Endodermal cell (in vitro differentiated cells): ENCODE measurements around the gene MEX3D. TPM values are rescaled to one million over a fixed set of nuclear protein-coding genes. Genes with fewer than 3 reads are reported as not detected.

Source experiments
- DNase-seq: peaks from one replicate; pipeline ENCODE4 v3.0.0-alpha.2; 2017
- H3K27ac ChIP-seq: 2 replicates; pipeline ENCODE4 v1.5.1; 2013; ENCODE audit warnings: mild to moderate bottlenecking, low read depth, low read length, moderate library complexity
- H3K27me3 ChIP-seq: 2 replicates; pipeline ENCODE4 v1.6.1; 2013; ENCODE audit warnings: mild to moderate bottlenecking, low read length, moderate library complexity; ENCODE audit not compliant: insufficient read depth, control insufficient read depth, poor library complexity, severe bottlenecking
- H3K36me3 ChIP-seq: 2 replicates; pipeline ENCODE4 v1.7.0; 2013; ENCODE audit warnings: mild to moderate bottlenecking, low read length, moderate library complexity; ENCODE audit not compliant: control insufficient read depth, insufficient read depth
- H3K4me1 ChIP-seq: one replicate; pipeline ENCODE4 v1.7.0; 2013; ENCODE audit warnings: low read length; ENCODE audit not compliant: control insufficient read depth, insufficient read depth
- H3K4me3 ChIP-seq: 2 replicates; pipeline ENCODE4 v1.5.1; 2013; ENCODE audit warnings: mild to moderate bottlenecking, low read length, moderate library complexity
- H3K9ac ChIP-seq: 2 replicates; pipeline ENCODE4 v1.6.1; 2013; ENCODE audit warnings: mild to moderate bottlenecking, low read length, moderate library complexity; ENCODE audit not compliant: poor library complexity, severe bottlenecking; ENCODE audit errors: extremely low read depth
- H3K9me3 ChIP-seq: 2 replicates; pipeline ENCODE4 v1.6.1; 2013; ENCODE audit warnings: mild to moderate bottlenecking, low read length, moderate library complexity; ENCODE audit not compliant: control insufficient read depth
- H3K27ac Mint-ChIP-seq: 2 replicates; pipeline ENCODE4 v1.8.0; 2020; ENCODE audit warnings: mixed read lengths
- H3K27me3 Mint-ChIP-seq: 2 replicates; pipeline ENCODE4 v1.8.0; 2021; ENCODE audit warnings: mild to moderate bottlenecking, mixed read lengths; ENCODE audit not compliant: insufficient read depth
- H3K36me3 Mint-ChIP-seq: 2 replicates; pipeline ENCODE4 v1.8.0; 2020; ENCODE audit warnings: low read depth, mixed read lengths
- H3K4me1 Mint-ChIP-seq: 2 replicates; pipeline ENCODE4 v1.8.0; 2020; ENCODE audit warnings: mixed read lengths
- H3K4me3 Mint-ChIP-seq: 2 replicates; pipeline ENCODE4 v1.8.0; 2020; ENCODE audit warnings: mild to moderate bottlenecking, moderate library complexity, mixed read lengths
- H3K9me3 Mint-ChIP-seq: 2 replicates; pipeline ENCODE4 v1.8.0; 2020; ENCODE audit warnings: mild to moderate bottlenecking, mixed read lengths
- WGBS, 2 experiments: methylation state at CpG; one replicate each; pipeline versions ENCODE4 v1.1.5 to v1.1.7; 2013; ENCODE audit warnings: missing lambda C conversion rate in 2 of 2, mixed read lengths in 1 of 2; ENCODE audit not compliant: insufficient coverage in 1 of 2, insufficient read length in 1 of 2; 5-methylcytosine and 5-hydroxymethylcytosine counted together
- total RNA-seq, 2 donors: library from RNA; stranded (reverse); fragmentation: NEBNext Ultra II Directional in 1 of 2; extraction: Animal tissue kit (Norgen Biotek cat#: 25700) in 1 of 2; gene quantifications; 2 replicates in 1 of 2; 3 replicates in 1 of 2; pipeline ENCODE4 v1.2.1, GENCODE V29; 2021
- TF ChIP-seq, protein P1 (sequence below): fragments of 200-600 bp; sonication (generic); conservative IDR thresholded peaks from 2 replicates; pipeline ENCODE4 v1.5.0; 2021; ENCODE audit warnings: antibody characterized with exemption, mild to moderate bottlenecking

Gene MEX3D
- total RNA-seq, 2 donors from 2014 or later = 94.1 to 103 TPM

- Histone ChIP-seq H3K9ac (peak overlapping the region; percentile 100), H3K4me3 (peak overlapping the region; percentile 96), H3K36me3 (peaks cover 14% of the 10 kb centered on the region), H3K9me3 (no peaks in the 10 kb centered on the region), H3K27ac (peak overlapping the region; percentile 100), H3K27me3 (no peaks in the 10 kb centered on the region), H3K4me1 (no peaks in the 10 kb centered on the region)
- TF ChIP-seq, protein P1, sequence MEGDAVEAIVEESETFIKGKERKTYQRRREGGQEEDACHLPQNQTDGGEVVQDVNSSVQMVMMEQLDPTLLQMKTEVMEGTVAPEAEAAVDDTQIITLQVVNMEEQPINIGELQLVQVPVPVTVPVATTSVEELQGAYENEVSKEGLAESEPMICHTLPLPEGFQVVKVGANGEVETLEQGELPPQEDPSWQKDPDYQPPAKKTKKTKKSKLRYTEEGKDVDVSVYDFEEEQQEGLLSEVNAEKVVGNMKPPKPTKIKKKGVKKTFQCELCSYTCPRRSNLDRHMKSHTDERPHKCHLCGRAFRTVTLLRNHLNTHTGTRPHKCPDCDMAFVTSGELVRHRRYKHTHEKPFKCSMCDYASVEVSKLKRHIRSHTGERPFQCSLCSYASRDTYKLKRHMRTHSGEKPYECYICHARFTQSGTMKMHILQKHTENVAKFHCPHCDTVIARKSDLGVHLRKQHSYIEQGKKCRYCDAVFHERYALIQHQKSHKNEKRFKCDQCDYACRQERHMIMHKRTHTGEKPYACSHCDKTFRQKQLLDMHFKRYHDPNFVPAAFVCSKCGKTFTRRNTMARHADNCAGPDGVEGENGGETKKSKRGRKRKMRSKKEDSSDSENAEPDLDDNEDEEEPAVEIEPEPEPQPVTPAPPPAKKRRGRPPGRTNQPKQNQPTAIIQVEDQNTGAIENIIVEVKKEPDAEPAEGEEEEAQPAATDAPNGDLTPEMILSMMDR = no peak
- Mint-ChIP-seq H3K4me3 (peak overlapping the region; percentile 91), H3K27ac (peak overlapping the region; percentile 83), H3K27me3 (no peaks in the 10 kb centered on the region), H3K4me1 (peaks cover 9% of the 10 kb centered on the region), H3K9me3 (no peaks in the 10 kb centered on the region), H3K36me3 (peaks cover 23% of the 10 kb centered on the region)
- DNase-seq = no peak
- 0 to 4% methylated on average over 1 to 31 of the region's 31 CpGs for WGBS, 2 experiments
These were observed 23.4 kb upstream of the MEX3D start for GRCh38 chr19:1591421-1592023.

DNA sequence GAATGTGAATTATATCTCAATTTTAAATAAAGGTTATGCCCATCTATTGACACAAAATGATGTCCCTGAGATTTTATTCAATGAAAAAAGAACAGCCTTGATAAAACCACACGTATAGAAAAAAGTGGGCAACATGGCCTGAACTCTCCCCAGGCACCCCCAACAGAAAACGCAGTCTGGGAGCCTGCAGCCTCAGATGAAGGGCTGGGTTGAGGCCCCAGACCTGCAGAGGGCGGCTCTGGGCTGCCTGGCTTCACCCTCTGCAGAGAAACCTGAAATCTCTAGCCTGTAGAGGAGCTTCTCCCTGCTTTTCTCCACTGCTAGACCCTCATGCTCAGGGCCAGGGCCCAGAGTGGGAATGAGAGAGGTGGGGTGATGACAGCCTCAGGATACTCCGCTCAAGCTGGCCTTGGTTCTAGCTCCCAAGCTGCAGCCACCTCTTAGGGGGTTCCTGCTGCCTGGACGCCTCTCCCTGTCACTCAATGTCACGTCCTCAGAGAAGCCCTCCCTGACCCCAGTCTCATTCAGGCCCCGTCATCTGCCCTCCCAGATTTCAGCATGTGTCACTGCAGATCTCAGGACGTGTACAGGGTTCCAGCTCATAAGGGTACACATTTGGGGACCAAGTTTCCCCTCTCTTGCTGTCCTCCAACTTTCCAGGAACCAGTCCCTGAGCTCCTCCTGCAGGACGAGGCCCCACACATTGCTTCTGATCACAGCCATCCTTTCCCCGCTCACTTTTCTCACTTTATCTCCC, 22.7 kb upstream of the MEX3D start:
- peak; percentile 81 for DNase-seq
- Mint-ChIP-seq H3K27ac (peak overlapping the region; percentile 83), H3K27me3 (no peaks in the 10 kb centered on the region), H3K4me3 (peak overlapping the region; percentile 91), H3K36me3 (peaks cover 27% of the 10 kb centered on the region), H3K4me1 (peaks cover 9% of the 10 kb centered on the region), H3K9me3 (no peaks in the 10 kb centered on the region)
- WGBS, 2 experiments = 39 to 52% methylated on average over 8 to 10 of the region's 10 CpGs
- Histone ChIP-seq H3K9me3 (no peaks in the 10 kb centered on the region), H3K9ac (peak overlapping the region; percentile 100), H3K36me3 (peaks cover 14% of the 10 kb centered on the region), H3K27me3 (no peaks in the 10 kb centered on the region), H3K27ac (peak overlapping the region; percentile 100), H3K4me3 (peak overlapping the region; percentile 96), H3K4me1 (no peaks in the 10 kb centered on the region)
- TF ChIP-seq, protein P1 = peak; percentile 61

GRCh38 chr19:1587872-1588271, 19.7 kb upstream of the MEX3D start:
- peaks cover 22% of the 10 kb centered on the region for H3K36me3 ChIP-seq
- no peaks in the 10 kb centered on the region for H3K9me3 ChIP-seq
- H3K9ac ChIP-seq = no peak overlapping the region
- TF ChIP-seq, protein P1 = no peak
- Mint-ChIP-seq H3K9me3 (no peaks in the 10 kb centered on the region), H3K36me3 (peaks cover 41% of the 10 kb centered on the region), H3K4me1 (peaks cover 9% of the 10 kb centered on the region), H3K27me3 (no peaks in the 10 kb centered on the region), H3K27ac (peak overlapping the region; percentile 72), H3K4me3 (no peak overlapping the region)
- peak overlapping the region; percentile 17 for H3K27ac ChIP-seq
- H3K4me1 ChIP-seq = no peaks in the 10 kb centered on the region
- H3K27me3 ChIP-seq = no peaks in the 10 kb centered on the region
- DNase-seq = no peak
- WGBS, 2 experiments = 93 to 94% methylated on average over 9 of the region's 9 CpGs
- no peak overlapping the region for H3K4me3 ChIP-seq
